ENCODE results near the gene COPZ1.
A peak's percentile ranks its signal among the peaks of the same experiment; 100 is the strongest.
"Not testable (repeated sequence)": the region's sequence is repeated elsewhere in the genome, so short reads cannot be mapped to it uniquely, and the experiment has no call there.

The COPZ1 gene

DNA sequence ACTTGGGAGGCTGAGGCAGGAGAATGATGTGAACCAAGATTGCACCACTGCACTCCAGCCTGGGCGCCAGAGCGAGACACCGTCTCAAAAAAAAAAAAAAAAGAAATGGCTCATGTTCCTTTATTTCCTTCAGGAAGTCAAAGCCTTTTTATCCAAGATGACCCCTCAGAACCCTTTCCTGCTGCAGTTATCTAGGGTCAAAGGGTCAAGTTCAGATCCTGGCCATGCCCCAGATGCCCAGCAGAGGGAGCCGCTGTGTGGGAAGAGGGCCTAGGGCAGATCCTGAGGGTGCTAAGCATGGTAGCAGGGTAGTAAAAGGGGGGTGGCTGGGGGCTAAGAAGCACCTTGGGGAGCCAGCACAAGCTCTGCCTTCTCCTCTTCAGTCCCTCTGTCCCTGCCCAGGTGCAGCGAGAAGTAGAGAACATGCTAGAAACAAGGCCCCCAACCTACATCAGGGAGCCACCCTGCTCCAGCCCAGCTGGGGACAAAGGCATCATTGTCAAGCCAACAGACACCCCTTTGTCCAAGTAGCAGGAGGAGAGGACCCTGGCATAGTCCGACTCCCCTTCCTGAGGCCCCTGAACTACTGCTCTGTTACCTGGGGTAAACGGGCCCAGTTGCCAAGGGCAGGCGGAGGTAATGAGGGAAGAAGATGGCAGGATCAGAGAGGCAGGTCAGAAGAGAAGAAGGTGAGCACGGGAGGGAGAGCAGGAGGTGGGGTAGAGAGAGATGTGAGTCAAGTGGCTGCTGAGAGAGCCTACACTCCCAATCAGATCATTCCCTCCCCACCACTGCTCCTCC is 30.6 kb upstream of the COPZ1 start:
- DNase-seq (ENCODE audit: low read depth in 3 of 3), result peak in 2 of 3 experiments; percentile 25 to 30

DNA sequence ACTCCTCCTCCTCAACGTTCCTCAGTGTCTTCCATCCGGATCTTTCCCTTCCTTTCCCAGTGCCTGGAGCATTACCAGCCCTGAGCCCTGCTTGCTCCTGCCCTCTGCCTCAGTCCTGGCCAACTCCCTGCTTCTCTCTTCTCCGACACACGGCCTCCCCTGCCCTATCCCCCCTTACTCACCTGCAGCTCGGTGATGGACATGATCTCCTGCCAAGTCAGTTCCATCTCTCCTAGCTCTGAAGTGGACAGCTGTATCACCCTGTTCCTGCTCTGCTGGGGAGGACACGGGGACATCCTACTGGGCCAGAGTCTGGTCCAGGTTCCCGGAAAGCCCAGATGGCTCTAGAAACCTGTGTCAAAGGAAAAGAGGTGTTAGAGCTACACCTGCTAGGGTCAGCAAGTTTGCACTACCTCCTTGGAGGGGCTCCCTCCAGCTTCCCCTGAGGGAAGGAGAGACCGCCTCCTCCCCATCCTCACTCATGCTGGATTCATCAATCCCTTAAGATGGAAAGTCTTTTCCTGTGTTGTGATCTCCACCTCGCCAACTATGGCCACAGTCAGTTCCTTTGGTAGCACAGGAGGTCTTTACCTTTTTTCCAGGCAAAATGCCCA is 29.9 kb upstream of the COPZ1 start:
- DNase-seq (ENCODE audit: low read depth in 3 of 3), result no peak

DNA sequence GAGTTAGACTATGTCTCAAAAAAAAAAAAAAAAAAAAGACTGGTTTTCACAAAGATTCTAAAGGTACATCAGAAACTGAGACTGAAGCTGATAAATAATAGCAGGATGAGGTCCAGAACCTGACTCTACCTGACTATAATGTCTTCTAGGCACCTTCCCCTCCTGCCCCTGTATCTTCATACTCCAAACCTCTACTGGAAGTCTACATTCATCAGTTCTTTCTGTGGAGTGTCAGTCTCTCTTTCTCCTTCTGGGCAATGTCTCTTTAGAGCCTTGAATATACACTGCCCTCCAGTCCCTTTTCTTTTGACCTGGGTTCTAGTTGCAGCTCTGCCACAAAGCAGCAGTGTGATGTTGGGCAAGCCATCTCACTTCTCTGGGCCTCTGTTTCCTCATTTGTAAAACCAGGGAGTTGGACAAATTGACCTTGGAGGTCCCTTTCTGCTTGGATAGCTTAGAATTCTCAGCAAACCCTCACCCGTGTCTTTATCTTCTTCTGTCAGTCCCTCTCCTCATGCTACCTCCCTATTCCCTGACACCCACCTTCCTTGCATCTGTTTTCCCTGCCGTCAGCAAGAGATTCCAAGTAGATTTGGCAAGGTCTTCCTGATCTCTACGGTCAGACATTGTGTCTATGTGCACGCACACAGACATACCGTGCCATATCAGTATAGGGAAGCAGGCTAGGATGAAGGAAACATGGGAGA is 28.4 kb upstream of the COPZ1 start:
- DNase-seq (ENCODE audit: low read depth in 3 of 3), result no peak

- DNase-seq (ENCODE audit: low read depth in 3 of 3), result no peak
Measured at GRCh38 chr12:54298904-54299303, 26.0 kb upstream of the COPZ1 start.

DNA sequence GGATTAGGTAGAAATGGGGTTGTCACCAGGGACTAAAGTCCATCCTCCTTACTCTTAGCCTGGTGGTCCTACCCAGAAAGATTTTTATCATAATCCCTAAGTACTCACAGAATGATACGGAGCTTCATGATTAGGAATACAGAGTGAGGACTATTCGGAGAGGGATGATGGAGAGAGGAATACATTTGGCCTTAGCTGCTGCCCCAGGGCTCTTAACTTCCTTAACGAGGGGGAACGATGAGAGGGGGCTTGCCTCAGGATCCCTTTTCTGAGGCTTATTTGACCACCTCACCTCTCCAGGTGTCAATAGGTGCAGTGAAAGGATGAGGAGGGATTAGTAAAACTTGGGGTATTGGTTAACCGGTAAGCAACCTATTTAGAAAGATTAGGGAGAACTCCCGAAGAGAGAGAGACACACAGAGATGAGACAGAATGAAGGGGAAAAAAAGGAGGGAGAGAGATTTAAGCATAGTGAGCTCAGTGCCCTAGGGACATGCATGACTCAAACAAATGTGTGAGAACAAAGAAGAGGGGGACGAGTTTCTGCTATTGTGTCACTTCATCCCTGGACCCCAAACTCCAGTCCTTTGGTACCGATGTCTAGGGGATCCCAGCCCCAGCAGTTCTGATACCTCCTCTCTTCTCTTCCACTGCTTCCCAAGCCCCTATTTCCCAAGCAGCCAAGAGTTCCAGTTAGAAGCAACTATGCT is 25.3 kb upstream of the COPZ1 start:
- DNase-seq (ENCODE audit: low read depth in 3 of 3), result no peak

GRCh38 chr12:54300225-54300731 is 24.7 kb upstream of the COPZ1 start:
- DNase-seq (ENCODE audit: low read depth in 3 of 3), result no peak

DNA sequence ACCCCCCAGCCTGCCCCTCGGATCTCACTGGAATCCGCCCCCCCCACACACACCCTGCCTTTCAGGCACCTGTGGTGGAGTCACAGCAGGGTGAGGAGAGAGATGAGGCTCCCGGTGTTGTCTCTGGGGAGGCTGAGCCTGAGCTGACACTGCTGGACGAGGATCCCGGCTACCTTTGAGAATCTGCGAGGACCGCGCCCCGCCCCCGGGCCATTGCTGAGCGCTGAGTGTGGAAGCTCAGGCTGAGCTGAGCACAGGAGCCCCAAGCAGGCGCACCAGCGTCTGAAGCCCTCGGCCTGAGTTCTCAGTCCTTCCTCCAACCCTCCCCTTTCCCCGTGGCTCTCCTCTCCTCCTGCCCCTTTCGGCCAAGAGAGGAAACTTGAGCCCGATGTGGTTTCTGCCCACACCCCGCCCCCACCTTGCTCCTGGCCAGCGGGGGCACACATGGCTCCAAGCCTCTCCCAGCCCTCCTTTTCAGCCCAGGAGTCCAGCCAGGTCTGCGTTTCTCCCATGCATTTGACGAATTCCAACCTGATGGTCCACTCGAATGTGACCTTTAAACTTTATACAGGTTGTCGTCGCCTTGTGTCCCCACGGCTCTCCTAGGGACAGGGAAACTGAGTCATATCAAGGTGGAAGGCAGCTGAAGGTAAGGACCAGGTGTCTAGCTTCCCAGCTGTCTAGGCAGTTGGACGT is 24.1 kb upstream of the COPZ1 start, which contains the start of gene NFE2:
TSS of gene NFE2 (minus strand) at position 284 of the 696 bp plus-strand sequence. CDS start 5,767 bp downstream, outside the sequence.
- DNase-seq (ENCODE audit: low read depth in 3 of 3), result no peak

GRCh38 chr12:54301428-54302048 is 23.4 kb upstream of the COPZ1 start:
- no peak for DNase-seq (ENCODE audit: low read depth in 3 of 3)

DNA sequence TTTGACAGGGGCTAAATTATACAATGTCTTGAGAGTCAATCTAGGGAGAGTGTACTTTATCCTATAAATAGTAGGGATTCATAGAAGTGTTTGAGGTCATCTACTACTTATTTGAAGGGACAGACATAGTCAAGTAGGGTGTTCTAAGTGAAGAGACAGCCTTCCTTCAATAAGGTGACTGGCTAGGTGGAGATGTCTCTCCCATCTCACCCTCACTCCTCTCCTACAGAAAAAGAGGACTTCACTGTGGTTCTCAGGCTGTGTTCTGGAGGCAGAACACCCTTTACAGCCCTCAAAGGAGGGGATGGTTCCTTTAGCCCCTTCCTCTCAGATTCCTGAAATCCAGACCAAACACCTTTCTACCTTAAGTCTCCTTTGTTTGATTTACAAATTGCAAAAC is 21.3 kb upstream of the COPZ1 start:
- DNase-seq (ENCODE audit: low read depth in 3 of 3), result no peak

DNA sequence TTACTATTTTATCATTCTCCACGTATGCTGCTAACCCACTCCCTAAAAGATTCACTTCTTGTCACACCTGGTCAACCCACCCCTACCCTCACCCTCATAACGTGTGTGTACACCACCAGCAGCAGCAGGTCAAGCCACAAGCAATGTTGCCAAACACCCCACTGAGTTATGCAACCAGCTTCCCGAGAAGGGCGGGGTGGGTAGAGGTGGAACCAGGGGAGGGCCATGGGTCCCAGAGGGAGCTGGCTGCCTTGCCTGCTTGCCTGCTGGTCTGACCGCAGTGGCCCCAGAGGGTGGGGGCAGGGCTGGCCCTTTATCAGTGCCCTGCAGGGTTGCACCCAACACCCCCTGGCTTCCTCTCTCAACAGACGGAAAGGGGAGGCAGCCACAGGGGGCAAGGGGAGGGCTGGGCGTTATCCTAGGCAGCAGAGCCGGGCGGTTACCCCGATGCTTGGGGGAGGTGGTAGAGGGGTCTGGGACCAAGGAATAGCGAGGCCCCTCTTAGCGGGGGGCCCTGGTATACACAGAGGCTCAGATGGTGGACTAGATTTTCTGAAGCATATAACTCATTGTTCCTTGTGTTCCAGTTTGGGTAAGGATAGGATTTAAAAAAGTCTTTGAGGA is 20.6 kb upstream of the COPZ1 start:
- no peak for DNase-seq (ENCODE audit: low read depth in 3 of 3)

- DNase-seq (ENCODE audit: low read depth in 3 of 3), result no peak
Measured at GRCh38 chr12:54306925-54307741, 17.8 kb upstream of the COPZ1 start.

GRCh38 chr12:54311051-54311450 is 13.9 kb upstream of the COPZ1 start:
- no peak for DNase-seq (ENCODE audit: low read depth in 3 of 3)

DNA sequence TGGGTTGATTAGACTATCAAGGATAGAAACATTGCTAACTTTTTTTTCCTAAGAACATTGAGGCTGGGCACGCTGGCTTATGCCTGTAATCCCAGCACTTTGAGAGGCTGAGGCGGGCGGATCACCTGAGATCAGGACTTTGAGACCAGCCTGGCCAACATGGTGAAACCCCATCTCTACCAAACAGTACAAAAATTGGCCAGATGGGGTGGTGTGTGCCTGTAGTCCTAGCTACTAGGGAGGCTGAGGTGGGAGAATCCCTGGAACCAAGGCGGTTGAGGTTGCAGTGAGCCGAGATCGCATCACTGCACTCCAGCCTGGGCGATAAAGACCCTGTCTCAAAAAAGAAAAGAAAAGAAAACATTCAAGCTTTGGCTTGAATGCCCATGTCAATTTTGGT is 12.6 kb upstream of the COPZ1 start:
- not testable (repeated sequence) for DNase-seq (ENCODE audit: low read depth in 3 of 3)

DNA sequence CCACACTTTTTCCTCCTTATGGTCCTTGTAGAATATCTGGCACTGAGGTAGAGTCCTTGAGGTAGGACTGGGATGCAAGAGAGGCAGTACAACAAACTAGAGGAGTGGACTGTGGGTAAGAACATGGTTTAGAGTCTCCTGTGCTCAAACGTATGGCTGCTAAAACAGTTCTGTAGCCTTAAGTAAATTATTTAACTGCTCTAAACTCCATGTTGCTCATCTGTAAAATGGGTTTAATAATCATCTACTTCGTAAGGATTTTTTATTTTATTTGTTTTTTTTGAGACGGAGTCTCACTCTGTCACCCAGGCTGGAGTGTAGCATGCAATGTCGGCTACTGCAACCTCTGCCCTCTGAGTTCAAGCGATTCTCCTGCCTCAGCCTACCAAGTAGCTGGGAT is 3.6 kb upstream of the COPZ1 start:
- no peak for DNase-seq (ENCODE audit: low read depth in 3 of 3)

GRCh38 chr12:54325442-54326109 is 645 bp downstream of the COPZ1 start:
- not testable (repeated sequence) for DNase-seq (ENCODE audit: low read depth in 3 of 3)

GRCh38 chr12:54328595-54329337 is 3.8 kb downstream of the COPZ1 start:
- DNase-seq (ENCODE audit: low read depth in 3 of 3), result no peak

DNA sequence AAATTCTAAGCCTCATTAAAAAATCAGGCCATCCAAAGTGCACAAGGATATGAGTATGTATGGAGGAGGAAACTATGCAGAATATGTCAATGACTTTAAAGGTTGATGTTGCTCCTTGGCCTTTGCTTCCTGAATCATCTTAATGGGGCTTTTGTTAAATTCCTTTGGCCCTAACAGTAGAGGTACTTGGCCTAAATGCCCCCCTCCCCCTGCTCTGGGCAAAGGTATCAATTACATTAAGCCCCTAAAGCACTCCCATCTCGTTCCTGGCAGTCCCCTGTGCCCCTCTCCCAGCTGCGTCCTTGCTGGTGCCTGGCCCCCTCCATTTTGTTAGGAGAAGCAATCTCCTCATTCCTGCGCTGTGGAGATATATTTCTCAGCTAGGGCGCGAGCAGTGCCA is 4.8 kb downstream of the COPZ1 start:
- no peak for DNase-seq (ENCODE audit: low read depth in 3 of 3)

DNA sequence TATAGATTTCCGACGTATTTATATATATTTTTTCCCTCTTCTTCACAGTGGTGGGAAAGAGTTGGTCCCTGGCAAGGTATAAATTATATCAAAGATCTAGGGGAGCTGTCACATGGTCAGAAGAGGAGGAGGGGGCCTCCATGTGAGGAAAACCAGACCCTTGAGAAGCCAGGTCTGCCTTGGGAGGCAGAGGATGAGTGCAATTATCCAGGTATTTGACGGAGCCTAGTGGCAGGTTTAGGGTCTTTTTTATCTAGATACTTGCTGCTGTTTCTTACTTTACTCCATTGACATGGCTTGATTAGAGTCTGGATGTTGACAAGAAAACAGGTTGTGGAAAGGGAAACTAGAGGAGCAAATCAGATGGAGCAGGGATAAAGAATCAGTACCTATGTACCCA is 5.5 kb downstream of the COPZ1 start:
- no peak for DNase-seq (ENCODE audit: low read depth in 3 of 3)
